Measurements from ENCODE around the gene CENPM.

GRCh38 chr22:41915035-41915785 is 31.7 kb downstream of the CENPM start, which contains the start of gene SHISA8:
- TF ChIP-seq CTCF (IDR thresholded peaks at IDR 0.05) (no peak), POLR2A (IDR thresholded peaks at IDR 0.05) (no peak), EP300 (IDR thresholded peaks at IDR 0.05) (no peak)
